WTC11 (cell line): ENCODE data around the gene PCNX3. TPM values are rescaled to one million over a fixed set of nuclear protein-coding genes. Genes with fewer than 3 reads are reported as not detected.

Experiments
- ATAC-seq: fragments of 200-7000 bp; cut with Tn5 transposase; 2 replicates; pipeline ENCODE4 v1.10.0; 2021; ENCODE audit warnings: mild to moderate bottlenecking, moderate library complexity
- CTCF ChIA-PET: fragments of 300-600 bp; sonication (Branson Sonifier 250); formaldehyde crosslinking; loops from one replicate; lab custom pipeline; 2021; ENCODE audit warnings: antibody characterized with exemption; lab: Charles Lee
- POLR2A ChIA-PET: fragments of 350-600 bp; sonication (Branson Sonifier 250); formaldehyde crosslinking; loops from one replicate; lab custom pipeline; 2021; ENCODE audit warnings: antibody characterized with exemption; lab: Charles Lee
- DNase-seq: peaks from one replicate; pipeline ENCODE4 v3.0.0; 2021; ENCODE audit warnings: low spot score
- H3K27ac Mint-ChIP-seq: 2 replicates; pipeline ENCODE4 v1.8.0; 2021; ENCODE audit warnings: mixed read lengths
- H3K27me3 Mint-ChIP-seq: 2 replicates; pipeline ENCODE4 v1.8.0; 2021; ENCODE audit warnings: low read depth, mild to moderate bottlenecking, moderate library complexity, mixed read lengths
- H3K36me3 Mint-ChIP-seq: 2 replicates; pipeline ENCODE4 v1.8.0; 2021; ENCODE audit warnings: mixed read lengths
- H3K4me1 Mint-ChIP-seq: 2 replicates; pipeline ENCODE4 v1.8.0; 2022; ENCODE audit warnings: mixed read lengths
- H3K4me3 Mint-ChIP-seq: 2 replicates; pipeline ENCODE4 v1.8.0; 2021; ENCODE audit warnings: mild to moderate bottlenecking, moderate library complexity, mixed read lengths
- H3K9me3 Mint-ChIP-seq: 2 replicates; pipeline ENCODE4 v1.8.0; 2021; ENCODE audit warnings: mixed read lengths
- FOXP1 ChIP-seq: sonication (generic); formaldehyde crosslinking; IDR thresholded peaks from 2 replicates; pipeline ENCODE4 v1.8.0; 2022; ENCODE audit warnings: missing genetic modification reagents, mild to moderate bottlenecking, moderate library complexity, borderline replicate concordance
- GRHL2 ChIP-seq: fragments of 250-450 bp; sonication (Bioruptor Pico); IDR thresholded peaks from 2 replicates; pipeline ENCODE4 v1.8.0; 2022; ENCODE audit warnings: mild to moderate bottlenecking, moderate library complexity; ENCODE audit not compliant: insufficient replicate concordance, severe bottlenecking
- HMGA2 ChIP-seq: fragments of 250-450 bp; sonication (Bioruptor Pico); IDR thresholded peaks from 2 replicates; pipeline ENCODE4 v1.4.0; 2021; ENCODE audit warnings: mild to moderate bottlenecking, moderate library complexity
- NFE2L1 ChIP-seq: sonication (generic); formaldehyde crosslinking; IDR thresholded peaks from 2 replicates; pipeline ENCODE4 v1.8.1; 2023; ENCODE audit warnings: missing genetic modification reagents
- NR2C2 ChIP-seq: sonication (generic); formaldehyde crosslinking; IDR thresholded peaks from 2 replicates; pipeline ENCODE4 v1.8.0; 2022; ENCODE audit warnings: mild to moderate bottlenecking, missing genetic modification reagents
- NR3C1 ChIP-seq: sonication (generic); formaldehyde crosslinking; conservative IDR thresholded peaks from 2 replicates; pipeline ENCODE4 v1.8.1; 2023; ENCODE audit warnings: low read depth, mild to moderate bottlenecking, missing genetic modification reagents
- OVOL2 ChIP-seq: fragments of 250-450 bp; sonication (Bioruptor Pico); IDR thresholded peaks from 2 replicates; pipeline ENCODE4 v1.9.0; 2021; ENCODE audit warnings: mild to moderate bottlenecking, borderline replicate concordance
- TCF7 ChIP-seq: sonication (generic); formaldehyde crosslinking; IDR thresholded peaks from 2 replicates; pipeline ENCODE4 v1.8.0; 2022; ENCODE audit warnings: mild to moderate bottlenecking, low read depth, missing genetic modification reagents, moderate library complexity
- TP53 ChIP-seq: sonication (generic); formaldehyde crosslinking; IDR thresholded peaks from 2 replicates; pipeline ENCODE4 v1.8.1; 2023; ENCODE audit warnings: mild to moderate bottlenecking, missing genetic modification reagents
- ZNF121 ChIP-seq: sonication (generic); formaldehyde crosslinking; IDR thresholded peaks from 2 replicates; pipeline ENCODE4 v1.8.0; 2023; ENCODE audit warnings: missing genetic modification reagents
- ZNF263 ChIP-seq: sonication (generic); formaldehyde crosslinking; IDR thresholded peaks from 2 replicates; pipeline ENCODE4 v1.8.1; 2022; ENCODE audit warnings: low read depth, mild to moderate bottlenecking, moderate library complexity, missing genetic modification reagents
- ZNF416 ChIP-seq: fragments of 250-450 bp; sonication (Bioruptor Pico); IDR thresholded peaks from 2 replicates; pipeline ENCODE4 v1.9.0; 2021; ENCODE audit warnings: mild to moderate bottlenecking, inconsistent platforms
- total RNA-seq: library from RNA; stranded (reverse); gene quantifications from 3 replicates; pipeline ENCODE4 v1.2.3, GENCODE V29; 2021
- TF ChIP-seq, protein P1 (sequence below): fragments of 250-450 bp; sonication (Bioruptor Pico); IDR thresholded peaks from 2 replicates; pipeline ENCODE4 v1.9.0; 2021; ENCODE audit warnings: mild to moderate bottlenecking
- TF ChIP-seq, protein P2 (sequence below): fragments of 200-600 bp; IDR thresholded peaks from 2 replicates; pipeline ENCODE4 v1.8.0; 2022; ENCODE audit warnings: antibody characterized with exemption
- TF ChIP-seq, protein P3 (sequence below): sonication (generic); formaldehyde crosslinking; IDR thresholded peaks from 2 replicates; pipeline ENCODE4 v1.8.1; 2023; ENCODE audit warnings: mild to moderate bottlenecking, missing genetic modification reagents, moderate library complexity
- TF ChIP-seq, protein P4 (sequence below): fragments of 250-450 bp; sonication (Bioruptor Pico); IDR thresholded peaks from 2 replicates; pipeline ENCODE4 v1.9.0; 2021; ENCODE audit warnings: mild to moderate bottlenecking, borderline replicate concordance

Gene PCNX3
- total RNA-seq, 1 experiment from 2014 or later, result 51.6 TPM

DNA sequence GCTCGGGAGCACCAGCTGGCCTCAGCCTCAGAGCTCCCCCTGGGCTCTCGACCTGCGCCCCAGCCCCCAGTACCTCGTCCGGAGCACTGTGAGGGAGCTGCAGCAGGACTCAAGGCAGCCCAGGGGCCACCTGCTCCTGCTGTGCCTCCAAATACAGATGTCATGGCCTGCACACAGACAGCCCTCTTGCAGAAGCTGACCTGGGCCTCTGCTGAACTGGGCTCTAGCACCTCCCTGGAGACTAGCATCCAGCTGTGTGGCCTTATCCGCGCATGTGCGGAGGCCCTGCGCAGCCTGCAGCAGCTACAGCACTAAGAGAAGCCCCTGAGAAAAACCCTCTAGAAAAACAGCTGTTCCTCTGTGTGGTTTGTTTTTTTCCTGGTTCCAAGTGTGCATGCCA, 44.2 kb upstream of the PCNX3 start:
- H3K27ac Mint-ChIP-seq, result peak overlapping the region; percentile 98; the same call in 1 of the 2 replicates
- CTCF ChIA-PET, result interaction anchor here (0.5 to 6.1 kb wide), 8 partner anchors 11 to 423 kb away, joined by 3 to 270 read pairs (median 30); partner anchors contain the start of genes KCNK7, LTBP3, MAP3K11 and PCNX3
- no peak for ATAC-seq
- no peak for DNase-seq
- TF ChIP-seq ZNF263 (CRISPR knock-in tag) (no peak), FOXP1 (CRISPR knock-in tag) (no peak)
- TF ChIP-seq, all 79 proteins: peak for 0
- Mint-ChIP-seq H3K4me1 (peaks cover 46% of the 10 kb centered on the region), H3K36me3 (0 out of 2 replicates have a peak, but pooled peaks cover 3% of the 10 kb centered on the region), H3K4me3 (peak overlapping the region; percentile 99), H3K9me3 (no peaks in the 10 kb centered on the region), H3K27me3 (peaks cover 16% of the 10 kb centered on the region)
- POLR2A ChIA-PET, result interaction anchor here (2.2 kb wide), 1 partner anchor 31 kb away, joined by 9 read pairs; no protein-coding TSS in a partner anchor

DNA sequence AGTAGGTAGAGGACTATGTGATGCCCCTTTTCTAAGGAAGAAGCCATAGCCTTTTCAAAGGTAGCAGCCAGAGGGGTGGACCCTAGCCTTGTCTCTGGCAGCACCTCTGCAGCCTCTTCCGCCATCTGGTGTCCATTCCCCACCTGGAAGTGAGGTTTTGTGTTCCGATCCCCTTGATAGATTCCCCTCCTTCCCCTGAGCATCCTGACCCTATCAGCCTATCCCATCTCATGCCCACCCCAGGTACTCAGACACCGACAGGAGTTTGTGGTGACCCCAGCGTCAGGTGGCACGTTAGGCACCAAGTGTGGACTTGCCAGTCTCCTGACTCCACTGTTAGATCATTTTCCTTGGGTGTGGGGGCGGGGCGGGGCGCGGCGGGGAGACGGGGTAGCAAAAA, 43.6 kb upstream of the PCNX3 start:
- ATAC-seq, result peak; percentile 13
- DNase-seq, result peak; percentile 65
- Mint-ChIP-seq H3K4me1 (peaks cover 49% of the 10 kb centered on the region), H3K4me3 (peak overlapping the region; percentile 99), H3K27me3 (peaks cover 21% of the 10 kb centered on the region), H3K36me3 (0 out of 2 replicates have a peak, but pooled peaks cover 3% of the 10 kb centered on the region), H3K9me3 (no peaks in the 10 kb centered on the region), H3K27ac (peak overlapping the region; percentile 98)
- CTCF ChIA-PET, result interaction anchor here (0.8 to 6.1 kb wide), 12 partner anchors 11 to 216 kb away, joined by 3 to 270 read pairs (median 6); partner anchors contain the start of genes KCNK7, LTBP3, MALAT1 and MAP3K11
- TF ChIP-seq OVOL2 (CRISPR knock-in tag) (no peak), GRHL2 (no peak), NFE2L1 (CRISPR knock-in tag) (no peak), TCF7 (CRISPR knock-in tag) (no peak)
- TF ChIP-seq, protein P1, sequence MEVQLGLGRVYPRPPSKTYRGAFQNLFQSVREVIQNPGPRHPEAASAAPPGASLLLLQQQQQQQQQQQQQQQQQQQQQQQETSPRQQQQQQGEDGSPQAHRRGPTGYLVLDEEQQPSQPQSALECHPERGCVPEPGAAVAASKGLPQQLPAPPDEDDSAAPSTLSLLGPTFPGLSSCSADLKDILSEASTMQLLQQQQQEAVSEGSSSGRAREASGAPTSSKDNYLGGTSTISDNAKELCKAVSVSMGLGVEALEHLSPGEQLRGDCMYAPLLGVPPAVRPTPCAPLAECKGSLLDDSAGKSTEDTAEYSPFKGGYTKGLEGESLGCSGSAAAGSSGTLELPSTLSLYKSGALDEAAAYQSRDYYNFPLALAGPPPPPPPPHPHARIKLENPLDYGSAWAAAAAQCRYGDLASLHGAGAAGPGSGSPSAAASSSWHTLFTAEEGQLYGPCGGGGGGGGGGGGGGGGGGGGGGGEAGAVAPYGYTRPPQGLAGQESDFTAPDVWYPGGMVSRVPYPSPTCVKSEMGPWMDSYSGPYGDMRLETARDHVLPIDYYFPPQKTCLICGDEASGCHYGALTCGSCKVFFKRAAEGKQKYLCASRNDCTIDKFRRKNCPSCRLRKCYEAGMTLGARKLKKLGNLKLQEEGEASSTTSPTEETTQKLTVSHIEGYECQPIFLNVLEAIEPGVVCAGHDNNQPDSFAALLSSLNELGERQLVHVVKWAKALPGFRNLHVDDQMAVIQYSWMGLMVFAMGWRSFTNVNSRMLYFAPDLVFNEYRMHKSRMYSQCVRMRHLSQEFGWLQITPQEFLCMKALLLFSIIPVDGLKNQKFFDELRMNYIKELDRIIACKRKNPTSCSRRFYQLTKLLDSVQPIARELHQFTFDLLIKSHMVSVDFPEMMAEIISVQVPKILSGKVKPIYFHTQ (CRISPR knock-in tag), result no peak
- TF ChIP-seq, protein P2, sequence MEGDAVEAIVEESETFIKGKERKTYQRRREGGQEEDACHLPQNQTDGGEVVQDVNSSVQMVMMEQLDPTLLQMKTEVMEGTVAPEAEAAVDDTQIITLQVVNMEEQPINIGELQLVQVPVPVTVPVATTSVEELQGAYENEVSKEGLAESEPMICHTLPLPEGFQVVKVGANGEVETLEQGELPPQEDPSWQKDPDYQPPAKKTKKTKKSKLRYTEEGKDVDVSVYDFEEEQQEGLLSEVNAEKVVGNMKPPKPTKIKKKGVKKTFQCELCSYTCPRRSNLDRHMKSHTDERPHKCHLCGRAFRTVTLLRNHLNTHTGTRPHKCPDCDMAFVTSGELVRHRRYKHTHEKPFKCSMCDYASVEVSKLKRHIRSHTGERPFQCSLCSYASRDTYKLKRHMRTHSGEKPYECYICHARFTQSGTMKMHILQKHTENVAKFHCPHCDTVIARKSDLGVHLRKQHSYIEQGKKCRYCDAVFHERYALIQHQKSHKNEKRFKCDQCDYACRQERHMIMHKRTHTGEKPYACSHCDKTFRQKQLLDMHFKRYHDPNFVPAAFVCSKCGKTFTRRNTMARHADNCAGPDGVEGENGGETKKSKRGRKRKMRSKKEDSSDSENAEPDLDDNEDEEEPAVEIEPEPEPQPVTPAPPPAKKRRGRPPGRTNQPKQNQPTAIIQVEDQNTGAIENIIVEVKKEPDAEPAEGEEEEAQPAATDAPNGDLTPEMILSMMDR, result peak; percentile 27; the same call in 1 of the 2 replicates
- POLR2A ChIA-PET, result interaction anchor here (1.0 to 2.2 kb wide), 5 partner anchors 12 to 74 kb away, joined by 3 to 9 read pairs (median 5); no protein-coding TSS in a partner anchor

DNA sequence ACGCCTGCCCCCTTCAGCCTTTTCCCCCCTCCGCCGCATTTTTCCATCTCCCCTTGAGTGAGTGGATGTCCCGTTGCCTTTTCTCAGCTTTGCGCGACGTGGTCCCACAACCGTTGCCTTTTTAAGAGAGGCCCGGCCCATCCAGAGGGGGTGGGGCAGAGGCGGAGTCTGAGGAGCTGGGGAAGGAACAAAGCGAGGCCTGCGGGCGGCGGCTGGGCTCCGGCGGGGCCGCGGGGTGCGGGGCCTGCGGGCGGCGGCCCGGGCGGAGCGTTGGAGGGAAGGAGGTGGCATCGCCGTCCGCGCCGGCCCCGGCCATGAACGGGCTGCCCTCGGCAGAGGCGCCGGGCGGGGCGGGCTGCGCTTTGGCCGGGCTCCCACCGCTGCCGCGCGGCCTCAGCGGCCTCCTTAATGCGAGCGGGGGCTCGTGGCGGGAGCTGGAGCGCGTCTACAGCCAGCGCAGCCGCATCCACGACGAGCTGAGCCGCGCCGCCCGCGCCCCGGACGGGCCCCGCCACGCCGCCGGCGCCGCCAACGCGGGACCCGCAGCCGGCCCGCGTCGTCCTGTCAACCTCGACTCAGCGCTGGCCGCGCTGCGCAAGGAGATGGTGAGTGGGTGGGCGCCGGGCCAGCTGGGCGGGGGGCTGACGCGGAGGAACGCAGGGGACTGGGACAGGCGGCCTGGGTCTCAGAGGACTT, 43.1 kb upstream of the PCNX3 start, which contains the start of gene FAM89B:
Gene FAM89B, plus strand, starts transcription at position 183 of the 696 bp plus-strand sequence. Its CDS starts 132 bp downstream, at position 315.
- Mint-ChIP-seq H3K4me3 (peak within 1 kb of the TSS; percentile 99), H3K9me3 (no peaks in the 10 kb centered on the region), H3K27ac (peak within 1 kb of the TSS; percentile 98), H3K27me3 (peaks cover 25% of the 10 kb centered on the region), H3K4me1 (peaks cover 49% of the 10 kb centered on the region), H3K36me3 (0 out of 2 replicates have a peak, but pooled peaks cover 3% of the 10 kb centered on the region)
- peak; percentile 87 for DNase-seq
- POLR2A ChIA-PET, result interaction anchor here (0.5 to 2.2 kb wide), 7 partner anchors 12 to 1285 kb away, joined by 3 to 9 read pairs (median 4); partner anchors contain the start of gene SIPA1
- CTCF ChIA-PET, result interaction anchor here (0.6 to 6.1 kb wide), 25 partner anchors 7 to 287 kb away, joined by 3 to 270 read pairs (median 3); partner anchors contain the start of genes KCNK7, LTBP3, MALAT1 and MAP3K11
- peak; percentile 26 for ATAC-seq
- peak; percentile 45; the same call in 1 of the 2 replicates for TF ChIP-seq TP53 (CRISPR knock-in tag)
- TF ChIP-seq, protein P3, sequence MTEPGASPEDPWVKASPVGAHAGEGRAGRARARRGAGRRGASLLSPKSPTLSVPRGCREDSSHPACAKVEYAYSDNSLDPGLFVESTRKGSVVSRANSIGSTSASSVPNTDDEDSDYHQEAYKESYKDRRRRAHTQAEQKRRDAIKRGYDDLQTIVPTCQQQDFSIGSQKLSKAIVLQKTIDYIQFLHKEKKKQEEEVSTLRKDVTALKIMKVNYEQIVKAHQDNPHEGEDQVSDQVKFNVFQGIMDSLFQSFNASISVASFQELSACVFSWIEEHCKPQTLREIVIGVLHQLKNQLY (CRISPR knock-in tag), result no peak
- TF ChIP-seq NR2C2 (CRISPR knock-in tag), result no peak
- TF ChIP-seq, protein P2, result peak; percentile 8; the same call in 1 of the 2 replicates
- TF ChIP-seq HMGA2 (CRISPR knock-in tag), result no peak
- no peak for TF ChIP-seq ZNF121 (CRISPR knock-in tag)
- TF ChIP-seq, protein P4, sequence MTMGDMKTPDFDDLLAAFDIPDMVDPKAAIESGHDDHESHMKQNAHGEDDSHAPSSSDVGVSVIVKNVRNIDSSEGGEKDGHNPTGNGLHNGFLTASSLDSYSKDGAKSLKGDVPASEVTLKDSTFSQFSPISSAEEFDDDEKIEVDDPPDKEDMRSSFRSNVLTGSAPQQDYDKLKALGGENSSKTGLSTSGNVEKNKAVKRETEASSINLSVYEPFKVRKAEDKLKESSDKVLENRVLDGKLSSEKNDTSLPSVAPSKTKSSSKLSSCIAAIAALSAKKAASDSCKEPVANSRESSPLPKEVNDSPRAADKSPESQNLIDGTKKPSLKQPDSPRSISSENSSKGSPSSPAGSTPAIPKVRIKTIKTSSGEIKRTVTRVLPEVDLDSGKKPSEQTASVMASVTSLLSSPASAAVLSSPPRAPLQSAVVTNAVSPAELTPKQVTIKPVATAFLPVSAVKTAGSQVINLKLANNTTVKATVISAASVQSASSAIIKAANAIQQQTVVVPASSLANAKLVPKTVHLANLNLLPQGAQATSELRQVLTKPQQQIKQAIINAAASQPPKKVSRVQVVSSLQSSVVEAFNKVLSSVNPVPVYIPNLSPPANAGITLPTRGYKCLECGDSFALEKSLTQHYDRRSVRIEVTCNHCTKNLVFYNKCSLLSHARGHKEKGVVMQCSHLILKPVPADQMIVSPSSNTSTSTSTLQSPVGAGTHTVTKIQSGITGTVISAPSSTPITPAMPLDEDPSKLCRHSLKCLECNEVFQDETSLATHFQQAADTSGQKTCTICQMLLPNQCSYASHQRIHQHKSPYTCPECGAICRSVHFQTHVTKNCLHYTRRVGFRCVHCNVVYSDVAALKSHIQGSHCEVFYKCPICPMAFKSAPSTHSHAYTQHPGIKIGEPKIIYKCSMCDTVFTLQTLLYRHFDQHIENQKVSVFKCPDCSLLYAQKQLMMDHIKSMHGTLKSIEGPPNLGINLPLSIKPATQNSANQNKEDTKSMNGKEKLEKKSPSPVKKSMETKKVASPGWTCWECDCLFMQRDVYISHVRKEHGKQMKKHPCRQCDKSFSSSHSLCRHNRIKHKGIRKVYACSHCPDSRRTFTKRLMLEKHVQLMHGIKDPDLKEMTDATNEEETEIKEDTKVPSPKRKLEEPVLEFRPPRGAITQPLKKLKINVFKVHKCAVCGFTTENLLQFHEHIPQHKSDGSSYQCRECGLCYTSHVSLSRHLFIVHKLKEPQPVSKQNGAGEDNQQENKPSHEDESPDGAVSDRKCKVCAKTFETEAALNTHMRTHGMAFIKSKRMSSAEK, result 0 out of 2 replicates have a peak, but pooled peaks have one; percentile 37
- TF ChIP-seq ZNF416, result peak; percentile 66; the same call in 1 of the 2 replicates
- no peak for TF ChIP-seq NR3C1 (CRISPR knock-in tag)
